NCI-H748 treated with DMSO at 0.1 percent for 48 hours (cell line): ENCODE results near the gene ARID3B.
"Not testable (repeated sequence)": the region's sequence is repeated elsewhere in the genome, so short reads cannot be mapped to it uniquely, and the experiment has no call there.

ENCODE experiments used
- DNase-seq: peaks from one replicate; lab custom pipeline; 2025; lab: John Stamatoyannopoulos, UW

The ARID3B gene

GRCh38 chr15:74571191-74571590 lies 30.2 kb downstream of the ARID3B start:
- DNase-seq: no peak

- DNase-seq: no peak
Measured at GRCh38 chr15:74573987-74574386, 33.0 kb downstream of the ARID3B start.

- no peak for DNase-seq
Measured at GRCh38 chr15:74578496-74578994, 37.5 kb downstream of the ARID3B start.

- no peak for DNase-seq
Measured at GRCh38 chr15:74579001-74579400, 38.0 kb downstream of the ARID3B start.

- DNase-seq: no peak
Measured at GRCh38 chr15:74580538-74581350, 39.7 kb downstream of the ARID3B start.

GRCh38 chr15:74584204-74584603 lies 43.2 kb downstream of the ARID3B start:
- no peak for DNase-seq

- DNase-seq: no peak
Measured at GRCh38 chr15:74584779-74585178, 43.8 kb downstream of the ARID3B start.

- DNase-seq: no peak
Measured at GRCh38 chr15:74585191-74585590, 44.2 kb downstream of the ARID3B start.

- no peak for DNase-seq
Measured at GRCh38 chr15:74585857-74586256, 44.8 kb downstream of the ARID3B start.

GRCh38 chr15:74589826-74590225 lies 48.8 kb downstream of the ARID3B start:
- no peak for DNase-seq

- no peak for DNase-seq
Measured at GRCh38 chr15:74592222-74592621, 51.2 kb downstream of the ARID3B start.

GRCh38 chr15:74593122-74593521 lies 52.1 kb downstream of the ARID3B start:
- no peak for DNase-seq

GRCh38 chr15:74594455-74594854 lies 53.4 kb downstream of the ARID3B start:
- no peak for DNase-seq

GRCh38 chr15:74595271-74595670 lies 54.3 kb downstream of the ARID3B start:
- no peak for DNase-seq

GRCh38 chr15:74596736-74597135 lies 55.7 kb downstream of the ARID3B start:
- not testable (repeated sequence) for DNase-seq

- not testable (repeated sequence) for DNase-seq
Measured at GRCh38 chr15:74597146-74597705, 56.2 kb downstream of the ARID3B start.

- peak; percentile 47 for DNase-seq
Measured at GRCh38 chr15:74598126-74598842, 57.3 kb downstream of the ARID3B start.

GRCh38 chr15:74599156-74599555 lies 58.1 kb downstream of the ARID3B start:
- no peak for DNase-seq

- no peak for DNase-seq
Measured at GRCh38 chr15:74603026-74603788, 62.2 kb downstream of the ARID3B start.

- DNase-seq: no peak
Measured at GRCh38 chr15:74603789-74604705, 63.0 kb downstream of the ARID3B start.
